HG02798 (cell line): ENCODE measurements around the gene MTERF1.

Experiments
- ATAC-seq: cut with Tn5 transposase; IDR thresholded peaks from one replicate; pipeline ENCODE4 v1.9.1; 2021; ENCODE audit warnings: mild to moderate bottlenecking; ENCODE audit not compliant: unreplicated experiment, poor library complexity

MTERF1 gene

DNA sequence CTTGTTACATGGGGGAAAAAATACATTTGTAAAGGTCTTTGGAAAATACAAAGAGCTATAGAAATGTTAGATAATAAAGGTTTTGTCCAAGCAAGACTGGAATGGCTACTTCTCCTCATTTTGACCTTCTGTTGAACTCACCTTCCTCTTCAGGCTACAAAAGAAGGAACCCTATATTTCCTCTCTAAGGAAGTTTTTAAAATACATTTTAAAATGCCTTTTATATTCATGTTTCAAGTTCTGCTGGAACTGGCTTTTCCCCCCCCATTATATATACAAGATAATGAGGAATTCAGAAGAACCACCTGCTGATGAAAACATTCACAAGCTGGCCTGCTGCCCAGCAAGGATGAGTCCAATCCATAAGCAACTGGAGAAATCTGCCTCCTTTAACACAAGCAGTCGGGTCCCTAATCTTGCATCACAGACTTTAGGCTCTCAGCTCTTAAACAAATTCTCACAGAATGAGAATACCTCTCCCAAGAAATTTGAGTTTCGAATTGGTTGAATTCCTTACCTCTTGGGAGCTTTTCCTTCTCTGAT, 44.6 kb downstream of the MTERF1 start:
- no peak for ATAC-seq

DNA sequence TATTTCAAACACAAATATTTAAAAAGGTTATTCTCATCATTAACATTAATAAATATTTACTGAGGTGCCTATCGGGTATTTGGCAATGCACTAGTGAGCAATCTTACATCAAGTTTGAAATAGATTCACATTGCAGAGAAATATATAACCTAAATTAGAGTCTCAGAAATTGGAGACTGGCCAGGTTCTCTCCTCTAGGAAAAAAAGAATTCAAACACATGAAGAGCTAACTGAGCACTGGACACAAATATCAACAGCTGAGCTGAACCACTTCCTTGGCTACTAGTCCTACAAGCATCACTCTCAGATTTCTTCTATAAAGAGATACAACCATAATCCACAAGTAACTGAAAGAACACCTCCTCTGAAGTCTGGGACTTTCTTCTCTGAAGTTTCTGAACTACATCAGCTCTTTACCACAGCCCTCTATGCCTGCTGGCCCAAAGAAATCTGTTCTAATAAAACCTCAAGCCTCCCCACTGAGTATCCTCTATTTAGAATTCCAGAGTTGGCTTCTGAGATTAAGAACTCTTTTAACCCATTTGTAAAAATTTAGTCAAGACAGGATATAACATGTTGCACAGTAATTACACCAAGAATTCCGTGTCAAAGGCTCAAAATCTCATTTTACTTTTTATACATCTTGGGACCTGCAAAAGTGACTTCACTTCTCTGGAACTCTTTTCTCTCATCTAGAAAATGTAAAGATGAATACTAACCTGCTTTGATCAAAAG, 45.2 kb downstream of the MTERF1 start:
- no peak for ATAC-seq

DNA sequence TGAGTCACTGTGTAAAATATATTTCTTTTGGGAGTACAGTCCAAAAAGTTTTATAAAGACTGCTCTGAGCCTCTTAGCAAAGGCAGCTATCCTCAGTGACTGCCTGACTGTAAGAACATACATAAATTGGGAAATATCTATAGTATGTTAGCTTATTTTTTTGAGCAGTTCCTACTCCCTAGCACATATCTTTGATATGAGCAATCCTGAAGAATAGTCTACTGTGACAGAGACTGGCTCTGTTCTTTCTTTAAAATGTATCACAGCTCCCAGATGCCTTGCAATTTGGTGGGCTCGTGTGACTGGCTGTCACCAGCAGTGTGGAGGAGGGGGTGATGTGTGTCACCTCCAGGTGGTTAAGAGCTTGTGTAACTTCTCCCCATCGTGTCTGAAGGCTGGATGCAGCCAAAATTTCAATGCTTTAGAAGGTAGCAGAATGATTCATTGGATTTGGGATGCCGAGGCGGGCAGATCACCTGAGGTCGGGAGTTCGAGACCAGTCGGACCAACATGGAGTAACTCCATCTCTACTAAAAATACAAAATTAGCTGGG, 47.9 kb downstream of the MTERF1 start:
- ATAC-seq: no peak

DNA sequence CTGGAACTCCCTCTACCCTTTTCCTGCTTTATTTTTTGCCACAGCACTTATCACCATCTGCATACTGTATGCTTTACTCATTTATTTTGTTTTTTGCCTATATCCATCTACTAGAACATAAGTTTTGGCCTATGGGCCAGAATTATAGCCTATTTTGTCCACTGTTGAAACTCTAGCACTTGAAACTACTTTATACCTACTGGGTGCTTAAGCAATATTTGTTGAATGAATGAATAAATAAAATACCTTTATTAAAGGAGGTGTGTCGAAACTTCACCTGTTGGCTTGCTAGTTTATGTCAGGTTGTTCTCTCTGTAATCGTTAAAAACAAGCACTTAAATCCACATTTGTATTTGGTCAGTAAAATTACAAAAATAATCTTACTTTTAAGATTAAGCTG, 53.3 kb downstream of the MTERF1 start:
- ATAC-seq: no peak

DNA sequence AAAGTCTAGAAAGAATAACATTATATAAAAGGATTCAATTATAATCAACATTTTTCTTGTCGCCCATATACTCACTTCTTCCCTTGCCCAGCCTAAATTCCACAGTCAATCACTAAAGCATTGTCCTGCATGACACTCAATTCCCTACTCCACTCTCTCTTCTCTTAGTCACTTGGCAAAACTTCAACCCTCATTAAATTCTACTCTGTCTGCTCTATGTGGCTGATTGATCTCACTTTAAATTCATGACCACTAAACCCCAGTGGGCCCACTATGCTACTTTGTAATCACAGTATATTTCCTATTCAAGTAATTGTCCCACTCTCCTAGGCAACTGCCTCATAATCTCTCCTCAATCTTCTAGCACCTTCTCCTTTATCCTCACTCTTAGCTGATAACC, 54.1 kb downstream of the MTERF1 start:
- ATAC-seq: no peak

DNA sequence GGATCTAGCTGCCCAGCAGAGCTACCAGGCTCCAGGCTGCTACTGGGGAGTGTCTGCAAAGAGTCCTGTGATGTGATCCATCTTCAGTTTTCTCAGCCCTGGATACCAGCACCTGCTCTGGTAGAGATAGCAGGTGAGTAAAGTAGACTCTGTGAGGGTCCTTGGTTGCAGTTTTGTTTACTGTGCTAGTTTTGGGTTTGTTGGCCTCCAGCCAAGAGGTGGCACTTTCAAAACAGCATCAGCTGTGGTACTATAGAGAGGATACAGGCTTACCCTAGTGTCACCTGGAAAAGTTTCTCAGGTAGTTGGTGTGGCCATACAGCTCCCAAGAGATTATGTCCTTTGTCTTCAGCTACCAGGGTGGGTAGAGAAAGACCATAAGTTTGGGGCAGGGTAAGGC, 56.3 kb downstream of the MTERF1 start:
- ATAC-seq: no peak
